ENCODE measurements around the gene CCNQ.

CCNQ gene

DNA sequence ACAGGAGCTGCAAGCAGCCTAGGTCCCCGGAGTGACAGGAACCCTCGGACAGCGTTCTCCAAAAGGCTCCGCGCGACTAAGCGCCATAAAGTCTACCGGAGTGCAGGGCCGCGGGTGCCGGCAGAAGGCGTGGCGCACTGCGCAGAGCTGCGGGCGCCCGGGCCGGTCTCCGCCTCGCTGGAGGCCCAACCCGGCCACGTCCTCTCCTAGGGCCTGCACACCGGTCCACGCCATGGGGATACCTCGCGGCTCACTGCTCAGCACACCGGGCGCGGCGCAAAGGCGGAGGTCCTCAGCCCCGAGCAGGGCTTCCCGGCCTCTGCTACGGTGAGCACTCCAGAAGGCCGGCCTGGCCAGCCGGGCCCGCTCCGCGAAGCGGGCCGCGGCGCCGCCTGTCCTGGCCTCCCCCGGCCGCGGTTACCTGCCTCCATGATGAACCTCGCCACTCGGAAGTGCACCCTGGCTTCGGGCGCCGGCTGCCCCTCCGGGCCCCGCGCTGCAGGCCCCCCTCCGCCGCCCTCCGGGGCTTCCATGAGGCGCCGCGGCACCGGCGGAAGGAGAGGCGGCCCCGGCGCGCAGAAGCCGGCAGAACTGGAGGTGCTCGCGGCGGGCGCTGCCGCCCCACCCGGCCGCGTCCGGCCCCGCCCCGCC lies at the start of gene CCNQ:
Gene CCNQ (minus strand): TSS at position 599 of the 651 bp plus-strand sequence. CDS start 66 bp downstream, at position 533.
- DNase-seq (ENCODE audit: low read depth) = no peak

DNA sequence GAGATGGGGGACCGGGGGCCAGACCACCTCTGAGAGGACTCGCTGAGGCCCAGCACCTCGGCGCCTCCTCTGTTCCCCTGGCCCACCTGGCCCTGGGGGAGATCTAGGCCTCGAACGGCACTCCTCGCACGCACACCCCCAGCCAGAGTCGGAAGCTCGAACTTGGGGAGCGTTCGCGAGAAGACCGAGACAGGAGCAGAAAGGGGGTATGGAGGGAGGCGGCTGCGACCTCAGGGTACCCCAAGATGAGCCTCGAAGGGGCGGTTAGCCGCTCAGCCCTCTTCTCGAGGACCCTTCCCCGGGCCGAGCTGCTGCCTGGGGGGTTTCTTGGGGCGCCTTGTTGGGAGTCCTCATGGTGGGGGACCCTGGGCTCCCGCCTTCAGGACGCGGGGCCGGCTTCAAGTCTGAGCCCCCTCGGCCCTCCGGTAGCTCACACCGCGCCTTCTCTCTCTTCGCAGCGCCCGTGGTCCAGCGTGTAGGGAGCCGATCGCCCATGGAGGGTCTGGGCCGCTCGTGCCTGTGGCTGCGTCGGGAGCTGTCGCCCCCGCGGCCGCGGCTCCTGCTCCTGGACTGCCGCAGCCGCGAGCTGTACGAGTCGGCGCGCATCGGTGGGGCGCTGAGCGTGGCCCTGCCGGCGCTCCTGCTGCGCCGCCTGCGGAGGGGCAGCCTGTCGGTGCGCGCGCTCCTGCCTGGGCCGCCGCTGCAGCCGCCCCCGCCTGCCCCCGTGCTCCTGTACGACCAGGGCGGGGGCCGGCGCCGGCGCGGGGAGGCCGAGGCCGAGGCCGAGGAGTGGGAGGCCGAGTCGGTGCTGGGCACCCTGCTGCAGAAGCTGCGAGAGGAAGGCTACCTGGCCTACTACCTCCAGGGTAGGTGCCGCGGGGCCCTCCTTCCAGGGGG lies 48.8 kb upstream of the CCNQ start:
- DNase-seq (ENCODE audit: low read depth) = no peak

DNA sequence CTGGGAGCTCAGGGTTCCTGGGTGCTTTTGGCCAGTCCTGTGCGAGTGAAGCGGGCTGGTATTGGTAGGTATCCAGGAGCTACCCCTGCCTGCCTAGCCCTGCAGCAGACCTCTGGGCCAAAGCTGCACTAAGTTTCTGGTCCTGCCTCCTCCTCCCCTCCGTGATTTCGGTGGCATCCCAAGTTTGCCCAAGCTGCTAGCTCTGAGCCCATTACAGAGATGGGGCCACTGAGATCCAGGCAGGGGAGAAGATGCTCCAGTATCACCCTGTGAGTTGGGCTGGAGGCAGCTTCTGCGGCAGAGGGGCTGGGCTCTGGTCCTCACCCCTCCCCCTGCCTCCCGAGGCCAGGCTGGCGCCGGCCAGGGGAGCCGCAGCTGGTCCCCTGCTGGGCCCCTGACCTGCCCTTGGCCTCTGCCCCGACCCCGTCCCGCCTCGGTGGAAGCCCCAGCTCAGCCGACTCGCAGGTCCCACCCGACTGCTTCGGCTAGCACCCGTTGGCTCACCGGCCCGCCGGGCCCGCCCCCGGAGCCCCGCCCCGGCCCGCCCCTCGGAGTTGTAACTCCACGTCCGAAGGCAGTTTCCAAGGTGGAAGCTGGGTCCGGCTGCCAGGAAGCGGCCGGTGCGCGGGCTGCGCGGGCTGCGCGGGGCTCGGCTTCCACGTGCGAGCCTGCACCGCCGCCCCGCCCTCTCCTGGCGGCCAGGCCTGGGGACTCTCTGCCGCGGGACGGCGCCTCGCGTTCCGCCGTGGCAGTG lies 47.9 kb upstream of the CCNQ start, which contains the start of gene DUSP9:
Gene DUSP9 (plus strand): TSS at position 584 of the 754 bp plus-strand sequence. CDS start 751 bp downstream, outside the sequence.
- no peak for DNase-seq (ENCODE audit: low read depth)

DNA sequence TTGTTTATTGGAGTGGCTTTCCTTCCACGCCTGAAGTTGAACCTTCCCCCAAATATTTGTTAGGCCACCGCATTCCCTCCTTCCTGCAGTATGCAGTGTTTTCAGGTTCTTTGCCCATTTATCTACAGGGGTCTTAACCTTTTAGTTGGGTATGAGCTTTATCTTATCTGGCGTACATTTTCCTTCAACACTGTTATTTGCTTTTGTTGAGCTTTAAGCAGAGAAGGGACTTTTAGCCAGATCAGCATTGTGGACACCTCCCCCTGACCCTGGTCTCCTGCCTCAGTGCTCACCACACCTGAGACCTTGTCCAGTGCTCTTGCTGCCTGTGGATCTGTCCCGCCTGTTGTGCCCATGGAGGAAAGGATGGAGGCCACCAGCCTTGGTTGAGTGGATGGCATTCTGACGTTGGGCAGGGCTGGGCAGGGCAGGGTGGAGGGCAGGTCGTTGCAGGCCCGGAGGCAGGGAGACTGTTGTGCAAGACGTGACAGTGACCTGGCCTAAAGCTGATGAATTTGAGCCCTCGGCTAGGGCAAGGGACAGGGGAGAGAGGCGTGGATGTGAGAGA lies 47.1 kb upstream of the CCNQ start:
- no peak for DNase-seq (ENCODE audit: low read depth)

DNA sequence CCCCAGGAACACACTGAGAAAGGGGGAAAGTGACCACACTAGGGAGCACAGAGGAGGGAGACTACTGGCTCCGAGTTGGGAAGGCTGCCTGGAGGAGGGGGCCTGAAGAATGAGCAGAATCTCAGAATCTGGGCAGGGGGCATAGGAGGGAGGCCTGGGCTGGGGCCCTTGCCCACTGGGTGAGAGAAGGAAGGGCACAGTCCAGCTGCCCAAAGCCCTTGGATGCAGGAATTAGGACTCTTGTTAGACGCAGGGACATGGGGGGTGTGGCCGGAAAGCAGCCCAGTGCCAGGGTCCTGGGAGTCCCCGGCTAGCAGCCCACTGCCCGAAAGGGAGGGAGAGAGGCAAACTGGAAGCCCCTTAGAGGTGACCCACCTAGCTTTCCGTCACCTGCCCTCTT lies 46.2 kb upstream of the CCNQ start:
- DNase-seq (ENCODE audit: low read depth) = no peak

DNA sequence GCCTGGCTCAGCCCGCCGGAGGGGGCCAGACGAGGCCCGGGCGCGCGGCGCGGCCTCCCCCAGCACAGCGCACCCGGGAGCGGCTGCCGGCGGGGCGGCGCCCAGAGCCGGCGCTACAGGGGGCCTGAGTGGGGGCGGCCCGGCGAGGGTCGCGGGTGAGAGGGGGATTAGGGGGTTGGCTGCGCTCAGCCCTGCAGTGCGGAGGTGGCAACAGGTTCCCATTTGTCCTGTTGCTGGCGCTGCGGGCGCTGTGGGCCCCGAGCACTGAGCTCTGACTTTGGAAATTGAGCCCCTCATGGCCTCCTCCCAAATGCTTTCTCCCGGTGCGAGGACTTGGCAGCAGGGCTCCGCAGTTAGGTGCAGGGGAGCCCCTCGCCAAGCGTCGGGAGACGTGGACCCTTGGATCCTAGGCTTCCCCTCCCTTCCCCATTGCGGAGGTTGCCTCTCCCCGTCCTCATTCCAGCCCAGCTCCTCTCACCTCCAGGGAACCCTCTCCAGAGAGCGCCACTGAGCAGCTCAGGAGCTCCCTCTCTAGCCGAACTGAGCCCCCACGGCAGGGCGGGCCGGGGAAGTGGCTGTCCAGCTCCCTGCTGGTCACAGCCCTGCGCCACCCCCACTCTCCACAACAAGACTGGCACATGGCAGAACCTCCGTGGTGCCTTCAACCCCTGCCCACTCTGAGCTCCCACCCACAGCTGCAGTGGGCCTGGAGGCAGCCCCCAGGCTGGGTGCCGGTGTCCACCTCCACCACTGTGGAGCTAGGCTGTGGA lies 45.6 kb upstream of the CCNQ start:
- DNase-seq (ENCODE audit: low read depth) = no peak

DNA sequence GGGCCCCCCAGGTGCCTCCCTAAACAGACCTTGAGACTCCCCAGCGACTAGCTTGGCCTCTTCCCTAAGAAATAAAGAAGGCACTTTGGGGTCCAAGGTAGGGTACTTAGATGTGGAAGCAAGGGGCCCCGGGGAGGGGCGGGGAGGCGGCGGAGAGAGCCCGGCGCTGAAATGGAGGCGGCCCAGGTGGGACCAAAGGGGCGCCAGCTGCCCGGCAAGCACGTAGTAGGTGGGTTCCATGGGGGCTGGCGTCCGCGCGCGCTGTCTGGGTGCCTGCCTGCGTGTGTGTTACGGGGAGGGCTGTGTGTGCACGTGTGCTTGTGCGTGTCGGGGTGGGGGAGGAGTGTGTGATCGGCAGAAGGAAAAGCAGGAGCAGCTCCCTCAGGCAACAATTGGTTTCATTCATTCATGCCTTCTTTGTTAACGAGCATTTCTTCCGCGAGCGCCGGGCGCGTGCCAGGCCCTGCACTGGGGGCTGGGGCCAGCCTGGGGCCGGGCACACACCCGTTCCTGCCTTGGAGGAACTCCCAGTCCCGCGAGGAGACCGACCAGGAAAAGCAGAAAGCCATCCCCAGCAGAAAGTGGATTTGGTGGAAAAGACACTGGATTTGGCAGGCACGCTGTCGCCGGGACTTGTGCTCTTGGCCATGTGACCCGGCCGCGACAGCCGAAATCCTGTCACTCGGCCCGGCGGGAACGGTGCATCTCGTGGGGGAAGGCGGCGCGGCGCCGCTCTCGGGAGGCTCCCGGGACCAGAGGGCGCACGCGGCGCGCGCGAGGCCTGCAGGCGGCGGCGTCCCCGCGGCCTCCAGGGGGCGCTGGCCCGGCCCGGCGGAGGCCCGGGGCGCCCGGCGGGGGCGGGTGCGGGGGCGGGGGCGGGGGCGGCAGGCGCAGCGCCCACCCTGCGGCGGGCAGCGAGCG lies 44.8 kb upstream of the CCNQ start:
- DNase-seq (ENCODE audit: low read depth) = no peak

DNA sequence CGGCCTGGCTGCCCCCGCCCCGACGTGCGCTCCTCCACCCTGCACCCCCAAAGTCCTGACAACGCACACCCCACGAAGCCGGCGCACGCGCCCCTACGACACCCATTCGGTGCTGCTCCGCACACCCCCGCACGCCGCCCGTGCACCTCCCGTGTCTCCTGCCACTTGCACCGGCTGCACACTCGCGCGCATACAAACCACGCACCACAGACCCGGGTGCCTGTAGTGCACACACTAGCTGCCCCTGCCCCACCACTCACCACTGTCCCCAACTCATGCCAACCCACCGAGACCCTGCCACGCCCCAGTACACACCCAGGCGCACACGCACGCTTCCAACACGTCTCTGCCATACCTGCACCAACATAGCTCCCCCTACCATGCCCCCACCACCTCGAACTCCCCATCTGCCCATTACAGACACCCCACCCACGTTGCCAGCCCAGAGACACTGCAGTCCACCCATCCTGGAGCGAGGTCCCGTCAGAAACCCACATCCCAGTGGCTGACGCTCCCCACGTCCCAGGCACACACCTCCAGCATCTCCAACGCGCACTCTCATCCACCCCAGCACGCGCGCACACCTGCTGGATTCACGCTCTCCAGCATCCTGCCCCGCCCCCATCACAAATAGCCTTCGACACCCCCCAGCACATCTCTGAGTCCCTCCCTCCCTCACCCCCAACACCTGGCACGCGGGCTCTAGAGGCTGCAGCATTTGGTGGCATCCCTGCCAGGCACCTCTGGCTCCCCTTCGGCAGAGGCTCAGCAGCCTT lies 43.9 kb upstream of the CCNQ start:
- DNase-seq (ENCODE audit: low read depth) = no peak

DNA sequence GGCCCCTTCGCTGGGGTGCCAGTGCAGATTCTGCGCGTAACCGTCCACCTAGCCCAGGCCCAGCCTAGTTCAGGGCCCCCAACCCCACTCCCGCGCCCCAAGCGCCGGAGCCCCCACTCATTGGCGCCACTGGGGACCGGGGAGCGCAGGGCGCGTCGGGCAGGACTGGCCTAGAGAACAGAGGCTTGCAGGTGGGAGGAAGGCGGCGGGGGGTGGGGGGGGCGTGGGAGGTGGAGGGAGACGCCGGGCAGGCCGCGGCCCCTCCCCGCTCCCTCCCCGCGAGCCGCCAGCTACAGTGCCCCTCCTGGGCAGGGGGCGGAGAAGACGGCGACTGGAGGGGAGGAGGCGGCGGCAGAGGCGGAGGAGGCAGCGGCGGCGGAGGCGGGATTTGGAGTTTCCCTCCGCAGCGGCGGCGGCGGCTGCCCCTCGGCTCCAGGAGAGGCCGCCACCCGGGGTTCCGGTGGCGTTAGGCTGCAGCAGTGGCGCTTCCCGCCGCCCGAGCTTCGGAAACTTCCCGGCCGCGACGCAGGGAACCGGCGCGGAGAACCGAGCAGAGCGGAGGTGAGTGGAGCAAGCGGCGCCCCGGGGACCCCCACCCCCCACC lies 43.2 kb upstream of the CCNQ start:
- DNase-seq (ENCODE audit: low read depth) = no peak

DNA sequence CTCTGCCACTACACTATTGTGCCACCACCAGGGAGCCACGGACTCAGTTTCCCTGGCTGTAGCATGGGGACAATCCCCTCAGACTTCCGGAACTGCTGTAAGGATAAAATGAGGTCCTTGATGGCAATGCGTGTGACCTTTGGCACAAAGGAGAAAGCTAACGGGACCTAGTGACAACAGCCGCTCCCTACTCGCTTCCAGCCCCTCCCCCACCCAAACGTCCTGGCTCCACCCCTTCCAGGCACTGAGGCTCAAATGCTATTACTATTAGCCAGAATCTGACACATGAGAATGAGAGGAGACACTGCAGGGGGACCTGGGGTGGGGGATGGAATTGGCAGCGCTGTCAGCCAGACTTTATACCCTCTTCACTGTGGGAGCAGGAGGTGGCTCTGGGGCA lies 42.7 kb upstream of the CCNQ start:
- no peak for DNase-seq (ENCODE audit: low read depth)

DNA sequence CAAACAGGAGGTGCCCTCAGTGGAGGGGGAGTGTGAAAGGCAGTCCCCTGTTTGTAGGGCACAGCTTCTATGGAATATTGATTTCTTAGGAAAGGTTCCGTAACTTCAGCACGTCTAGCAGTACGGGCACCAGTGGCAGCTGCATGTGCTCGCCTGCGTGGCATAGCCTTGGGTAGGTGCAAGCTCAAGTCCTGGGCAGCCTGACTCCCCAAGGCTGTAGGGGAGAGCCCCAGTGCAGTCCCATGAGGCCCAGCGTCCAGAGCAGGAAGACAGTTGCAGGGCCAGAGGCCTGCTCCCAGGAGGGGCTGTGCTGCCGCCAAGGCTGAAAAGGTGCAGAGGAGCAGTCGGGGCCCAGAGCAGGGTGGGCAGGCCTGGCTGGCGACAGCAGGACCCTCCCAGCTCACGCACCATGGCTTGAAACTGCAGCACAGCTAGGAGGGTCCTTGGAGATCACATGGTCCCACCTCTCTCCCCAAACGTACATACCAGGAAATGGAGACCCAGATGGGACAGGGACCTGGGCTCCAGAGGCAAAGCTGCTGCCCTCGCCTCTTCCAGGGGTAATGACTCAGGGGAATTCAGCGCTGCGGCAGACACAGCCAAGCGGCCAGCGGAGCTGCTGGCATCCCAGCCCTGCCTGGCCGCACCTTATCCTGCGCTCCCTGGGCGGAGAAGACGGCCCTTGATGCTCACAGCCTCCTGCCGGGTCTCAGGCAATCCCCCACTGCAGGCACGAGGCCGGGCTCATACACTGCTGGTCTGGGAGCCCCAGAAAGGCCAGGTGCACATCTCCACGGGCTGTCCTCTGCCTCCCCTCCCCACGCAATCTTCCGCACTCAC lies 42.0 kb upstream of the CCNQ start:
- DNase-seq (ENCODE audit: low read depth) = no peak

DNA sequence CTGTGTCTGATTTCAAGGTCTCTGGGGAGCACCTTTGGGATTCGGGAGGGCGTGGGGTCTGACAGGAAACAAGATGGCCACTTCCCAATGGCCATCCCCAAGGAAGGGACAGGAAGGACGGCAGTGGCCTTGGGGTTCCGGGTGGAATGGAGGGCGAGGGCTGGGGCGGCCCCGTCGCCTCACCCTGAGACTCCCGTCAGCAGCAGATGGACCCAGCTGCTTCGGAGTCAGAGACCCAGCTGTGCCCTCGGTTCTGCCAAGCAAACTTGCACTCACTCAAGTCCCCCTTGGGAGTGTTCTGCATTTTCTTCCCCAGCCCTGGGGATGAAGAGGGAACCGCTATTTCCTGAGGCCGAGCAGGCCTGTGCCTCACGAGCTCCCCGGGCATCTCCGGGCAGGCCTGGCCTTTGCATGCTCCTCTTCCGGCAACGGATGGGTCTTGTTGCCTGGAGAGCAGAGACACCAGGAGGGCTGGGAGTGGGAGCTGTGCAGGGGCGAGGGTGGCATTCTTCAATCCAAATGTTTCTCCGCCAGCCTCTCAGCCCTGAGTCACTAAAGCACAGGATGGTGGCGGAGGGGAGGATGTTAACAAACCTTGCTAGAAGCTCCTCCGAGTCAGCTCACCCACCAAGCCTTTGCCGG lies 41.2 kb upstream of the CCNQ start:
- no peak for DNase-seq (ENCODE audit: low read depth)

DNA sequence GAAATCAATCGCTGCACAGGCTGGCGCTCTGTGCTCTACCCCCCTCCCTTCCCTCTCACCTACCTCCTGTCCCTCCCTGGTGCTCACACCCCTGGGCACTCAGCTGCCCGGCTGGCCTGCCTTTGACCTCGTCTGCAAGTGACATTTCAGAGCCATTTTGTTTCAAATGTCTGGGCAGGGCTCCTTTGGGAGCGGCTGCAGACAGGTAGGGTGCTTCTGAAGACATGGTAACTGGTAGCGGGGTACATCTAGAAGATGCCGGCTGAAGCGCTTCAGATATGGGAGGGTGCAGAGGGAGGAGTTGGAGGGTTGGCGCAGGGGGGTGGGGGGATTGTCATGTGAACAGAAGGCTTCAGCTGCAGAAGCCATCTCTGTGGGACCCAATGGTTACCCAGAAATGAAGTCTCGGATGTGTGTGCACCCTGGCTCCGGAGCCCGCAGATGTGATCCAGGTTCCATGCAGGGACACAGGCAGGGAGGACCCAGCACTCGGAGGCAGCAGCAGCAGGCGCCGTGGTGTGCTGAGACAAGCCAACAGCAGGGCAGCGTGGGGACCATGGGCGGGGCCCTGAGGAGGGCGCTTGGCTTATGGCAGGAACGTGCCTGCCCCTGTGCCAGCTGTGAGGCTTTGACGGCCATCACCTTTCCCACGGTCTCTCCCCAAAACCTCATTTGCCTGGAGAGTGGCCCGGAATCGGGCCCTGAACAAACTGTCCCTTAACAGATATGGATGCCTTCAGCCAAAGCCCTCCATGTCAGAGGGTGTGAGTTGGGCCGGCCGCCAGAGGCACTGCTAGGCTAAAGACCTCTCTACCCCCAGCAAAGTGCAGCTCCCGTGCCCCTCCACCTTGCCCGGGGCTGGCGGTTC lies 40.5 kb upstream of the CCNQ start:
- DNase-seq (ENCODE audit: low read depth) = no peak

DNA sequence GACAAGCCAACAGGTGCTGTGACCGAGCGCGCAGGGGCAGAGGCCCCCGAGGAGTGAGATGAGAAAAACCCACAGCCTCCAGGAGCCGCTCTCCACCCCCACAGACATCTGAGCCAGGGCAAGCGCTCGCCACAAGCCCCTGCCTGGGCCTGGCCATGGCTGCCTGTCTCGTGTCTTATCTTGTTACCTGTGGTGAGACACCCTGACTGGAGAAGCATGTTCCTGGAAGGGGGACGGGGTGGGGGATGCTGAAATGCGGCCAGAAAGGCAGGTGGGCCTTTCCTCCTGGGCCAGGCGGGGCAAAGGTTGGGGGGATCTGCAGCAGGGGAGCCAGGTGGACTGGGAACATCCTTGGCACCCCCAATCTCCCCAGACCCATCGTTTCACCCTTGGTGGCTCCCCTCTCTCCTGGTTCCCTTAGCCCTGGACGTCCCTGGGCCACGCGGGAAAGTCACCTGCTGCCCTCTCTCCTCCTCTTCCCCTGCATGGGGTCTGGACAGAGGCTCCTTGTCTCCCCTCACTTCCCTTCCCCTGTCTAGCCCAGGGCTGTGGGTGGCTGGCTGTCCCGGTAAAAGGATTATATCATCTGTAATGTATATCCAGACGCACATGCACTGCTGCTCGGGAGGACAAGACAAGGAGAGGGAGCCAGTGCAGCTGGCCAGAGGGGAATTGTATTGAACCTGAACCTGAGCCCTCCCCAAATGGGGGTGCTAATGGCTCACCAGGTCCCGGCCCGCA lies 39.7 kb upstream of the CCNQ start:
- DNase-seq (ENCODE audit: low read depth) = no peak

DNA sequence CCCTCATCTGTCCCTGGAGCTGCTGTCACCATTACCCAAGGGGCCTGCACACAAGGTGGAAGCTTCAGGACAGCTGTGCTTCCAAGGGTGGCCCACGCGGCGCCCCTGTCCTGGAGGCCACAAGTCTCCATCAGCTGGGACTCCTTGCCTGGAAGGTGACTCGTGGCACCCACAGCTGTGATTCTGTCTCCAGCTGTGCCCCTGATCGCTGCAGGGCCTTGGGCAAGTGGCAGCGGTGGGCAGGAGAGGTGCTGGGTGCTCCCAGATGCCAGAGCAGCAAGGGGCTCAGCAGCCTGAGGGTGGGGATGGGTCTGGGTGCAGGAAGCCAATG lies 39.1 kb upstream of the CCNQ start:
- no peak for DNase-seq (ENCODE audit: low read depth)

Measured in GM04503 (cell line).